Memory B cell (primary cell): ENCODE measurements around the gene CHCHD4.

ENCODE experiments used
- ATAC-seq: fragments of 150-1000 bp; cut with Tn5 transposase; 2 replicates; pipeline ENCODE4 v1.10.0; 2021; ENCODE audit warnings: low read depth, mild to moderate bottlenecking, moderate library complexity
- DNase-seq, 2 donors: peaks; one replicate each; pipeline ENCODE4 v3.0.0; 2022; ENCODE audit warnings: low spot score in 2 of 2
- H3K27ac Mint-ChIP-seq: one replicate; pipeline ENCODE4 v1.8.0; 2022; ENCODE audit warnings: mild to moderate bottlenecking, moderate library complexity, mixed read lengths
- H3K27me3 Mint-ChIP-seq: one replicate; pipeline ENCODE4 v1.8.0; 2022; ENCODE audit warnings: mixed read lengths
- H3K36me3 Mint-ChIP-seq: one replicate; pipeline ENCODE4 v1.8.0; 2022; ENCODE audit warnings: mild to moderate bottlenecking, mixed read lengths
- H3K4me1 Mint-ChIP-seq: one replicate; pipeline ENCODE4 v1.8.0; 2022; ENCODE audit warnings: mixed read lengths
- H3K4me3 Mint-ChIP-seq: one replicate; pipeline ENCODE4 v1.8.0; 2022; ENCODE audit warnings: mild to moderate bottlenecking, moderate library complexity, mixed read lengths
- H3K9me3 Mint-ChIP-seq: one replicate; pipeline ENCODE4 v1.8.0; 2022; ENCODE audit warnings: mixed read lengths

CHCHD4 gene

GRCh38 chr3:14124615-14125192, at the start of gene CHCHD4, which contains the start of gene TMEM43:
Gene CHCHD4, minus strand, starts transcription at chr3:14124870. Its CDS starts 194 bp downstream, at chr3:14124676.
Gene TMEM43, plus strand, starts transcription at chr3:14125052. Its CDS starts 142 bp downstream, at chr3:14125194.
- DNase-seq (peak; percentile 94 to 95), ATAC-seq (peak; percentile 86)
- Mint-ChIP-seq H3K27ac (peak within 1 kb of the TSS; percentile 95), H3K4me3 (peak within 1 kb of the TSS; percentile 95), H3K4me1 (peaks cover 48% of the 10 kb centered on the region), H3K27me3 (no peaks in the 10 kb centered on the region), H3K36me3 (peaks cover 28% of the 10 kb centered on the region), H3K9me3 (no peaks in the 10 kb centered on the region)

- Mint-ChIP-seq H3K36me3 (peaks cover 38% of the 10 kb centered on the region), H3K4me1 (peaks cover 40% of the 10 kb centered on the region), H3K4me3 (no peak overlapping the region), H3K27me3 (no peaks in the 10 kb centered on the region), H3K27ac (peak overlapping the region; percentile 51), H3K9me3 (no peaks in the 10 kb centered on the region)
- no peak for DNase-seq
- ATAC-seq = no peak
These were observed 47.8 kb upstream of the CHCHD4 start for GRCh38 chr3:14172496-14172895.

- Mint-ChIP-seq H3K36me3 (peaks cover 54% of the 10 kb centered on the region), H3K4me1 (peaks cover 37% of the 10 kb centered on the region), H3K9me3 (no peaks in the 10 kb centered on the region), H3K27me3 (no peaks in the 10 kb centered on the region), H3K27ac (peak overlapping the region; percentile 81), H3K4me3 (no peak overlapping the region)
- ATAC-seq (no peak), DNase-seq (no peak)
These were observed 46.0 kb upstream of the CHCHD4 start for GRCh38 chr3:14170531-14171159.

GRCh38 chr3:14169871-14170270, 45.2 kb upstream of the CHCHD4 start:
- Mint-ChIP-seq H3K27me3 (no peaks in the 10 kb centered on the region), H3K27ac (peak overlapping the region; percentile 81), H3K36me3 (peaks cover 60% of the 10 kb centered on the region), H3K4me3 (no peak overlapping the region), H3K9me3 (no peaks in the 10 kb centered on the region), H3K4me1 (peaks cover 29% of the 10 kb centered on the region)
- no peak for ATAC-seq
- no peak for DNase-seq

- H3K27ac Mint-ChIP-seq = no peak overlapping the region
- no peaks in the 10 kb centered on the region for H3K9me3 Mint-ChIP-seq
These were observed 44.8 kb upstream of the CHCHD4 start for GRCh38 chr3:14169435-14169834.

GRCh38 chr3:14166877-14167603, 42.4 kb upstream of the CHCHD4 start:
- DNase-seq (no peak), ATAC-seq (no peak)
- peaks cover 23% of the 10 kb centered on the region for H3K4me1 Mint-ChIP-seq
- H3K9me3 Mint-ChIP-seq = peaks cover 6% of the 10 kb centered on the region
- H3K27ac Mint-ChIP-seq = peak overlapping the region; percentile 49
- H3K4me3 Mint-ChIP-seq = no peak overlapping the region
- peaks cover 78% of the 10 kb centered on the region for H3K36me3 Mint-ChIP-seq
- H3K27me3 Mint-ChIP-seq = no peaks in the 10 kb centered on the region

More at GRCh38 chr3:14169435-14169834, 44.8 kb upstream of the CHCHD4 start:
- ATAC-seq (no peak), DNase-seq (no peak)
- H3K4me1 Mint-ChIP-seq = peaks cover 28% of the 10 kb centered on the region
- H3K27me3 Mint-ChIP-seq = no peaks in the 10 kb centered on the region
- peaks cover 64% of the 10 kb centered on the region for H3K36me3 Mint-ChIP-seq
- H3K4me3 Mint-ChIP-seq = no peak overlapping the region

- Mint-ChIP-seq H3K36me3 (peaks cover 79% of the 10 kb centered on the region), H3K27me3 (no peaks in the 10 kb centered on the region), H3K9me3 (peaks cover 10% of the 10 kb centered on the region), H3K4me1 (peaks cover 9% of the 10 kb centered on the region), H3K4me3 (no peak overlapping the region), H3K27ac (no peak overlapping the region)
- no peak for ATAC-seq
- no peak for DNase-seq
These were observed 37.5 kb upstream of the CHCHD4 start for GRCh38 chr3:14162178-14162577.

- Mint-ChIP-seq H3K4me1 (peaks cover 7% of the 10 kb centered on the region), H3K27me3 (no peaks in the 10 kb centered on the region), H3K9me3 (peaks cover 10% of the 10 kb centered on the region), H3K27ac (no peak overlapping the region), H3K4me3 (no peak overlapping the region), H3K36me3 (peaks cover 75% of the 10 kb centered on the region)
- DNase-seq (no peak), ATAC-seq (no peak)
These were observed 36.6 kb upstream of the CHCHD4 start for GRCh38 chr3:14161282-14161681.

- Mint-ChIP-seq H3K36me3 (peaks cover 68% of the 10 kb centered on the region), H3K9me3 (peaks cover 10% of the 10 kb centered on the region), H3K4me3 (no peak overlapping the region), H3K4me1 (peaks cover 7% of the 10 kb centered on the region), H3K27ac (no peak overlapping the region), H3K27me3 (no peaks in the 10 kb centered on the region)
- ATAC-seq = no peak
- no peak for DNase-seq
These were observed 34.8 kb upstream of the CHCHD4 start for GRCh38 chr3:14159426-14159825.

GRCh38 chr3:14158370-14158769, 33.7 kb upstream of the CHCHD4 start:
- H3K4me3 Mint-ChIP-seq = no peak overlapping the region
- ATAC-seq = no peak
- peak overlapping the region; percentile 67 for H3K27ac Mint-ChIP-seq

GRCh38 chr3:14157951-14158350, 33.3 kb upstream of the CHCHD4 start:
- peaks cover 8% of the 10 kb centered on the region for H3K9me3 Mint-ChIP-seq
- H3K27me3 Mint-ChIP-seq = no peaks in the 10 kb centered on the region
- H3K27ac Mint-ChIP-seq = peak overlapping the region; percentile 67
- H3K4me1 Mint-ChIP-seq = peaks cover 5% of the 10 kb centered on the region
- peaks cover 63% of the 10 kb centered on the region for H3K36me3 Mint-ChIP-seq
- DNase-seq (no peak), ATAC-seq (no peak)
- H3K4me3 Mint-ChIP-seq = no peak overlapping the region

More at GRCh38 chr3:14158370-14158769, 33.7 kb upstream of the CHCHD4 start:
- H3K9me3 Mint-ChIP-seq = peaks cover 9% of the 10 kb centered on the region
- no peaks in the 10 kb centered on the region for H3K27me3 Mint-ChIP-seq
- H3K4me1 Mint-ChIP-seq = peaks cover 6% of the 10 kb centered on the region
- H3K36me3 Mint-ChIP-seq = peaks cover 67% of the 10 kb centered on the region
- no peak for DNase-seq

GRCh38 chr3:14156843-14157561, 32.3 kb upstream of the CHCHD4 start:
- Mint-ChIP-seq H3K27ac (no peak overlapping the region), H3K36me3 (peaks cover 54% of the 10 kb centered on the region), H3K4me1 (peaks cover 5% of the 10 kb centered on the region), H3K27me3 (no peaks in the 10 kb centered on the region), H3K9me3 (peaks cover 4% of the 10 kb centered on the region), H3K4me3 (no peak overlapping the region)
- ATAC-seq (no peak), DNase-seq (no peak)

- H3K36me3 Mint-ChIP-seq = peaks cover 47% of the 10 kb centered on the region
These were observed 31.5 kb upstream of the CHCHD4 start for GRCh38 chr3:14156201-14156600.

More at GRCh38 chr3:14156201-14156600, 31.5 kb upstream of the CHCHD4 start:
- Mint-ChIP-seq H3K27ac (no peak overlapping the region), H3K9me3 (no peaks in the 10 kb centered on the region), H3K4me1 (peaks cover 5% of the 10 kb centered on the region), H3K27me3 (no peaks in the 10 kb centered on the region), H3K4me3 (no peak overlapping the region)
- DNase-seq = no peak
- no peak for ATAC-seq
